ENCODE results near the gene SMARCAL1.

GRCh38 chr2:216526939-216527338, 114.7 kb downstream of the SMARCAL1 start:
- TF ChIP-seq, protein P1, sequence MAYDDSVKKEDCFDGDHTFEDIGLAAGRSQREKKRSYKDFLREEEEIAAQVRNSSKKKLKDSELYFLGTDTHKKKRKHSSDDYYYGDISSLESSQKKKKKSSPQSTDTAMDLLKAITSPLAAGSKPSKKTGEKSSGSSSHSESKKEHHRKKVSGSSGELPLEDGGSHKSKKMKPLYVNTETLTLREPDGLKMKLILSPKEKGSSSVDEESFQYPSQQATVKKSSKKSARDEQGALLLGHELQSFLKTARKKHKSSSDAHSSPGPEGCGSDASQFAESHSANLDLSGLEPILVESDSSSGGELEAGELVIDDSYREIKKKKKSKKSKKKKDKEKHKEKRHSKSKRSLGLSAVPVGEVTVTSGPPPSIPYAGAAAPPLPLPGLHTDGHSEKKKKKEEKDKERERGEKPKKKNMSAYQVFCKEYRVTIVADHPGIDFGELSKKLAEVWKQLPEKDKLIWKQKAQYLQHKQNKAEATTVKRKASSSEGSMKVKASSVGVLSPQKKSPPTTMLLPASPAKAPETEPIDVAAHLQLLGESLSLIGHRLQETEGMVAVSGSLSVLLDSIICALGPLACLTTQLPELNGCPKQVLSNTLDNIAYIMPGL (CRISPR knock-in tag; IDR thresholded peaks at IDR 0.05) = no peak
- TF ChIP-seq NFYB (CRISPR knock-in tag; conservative IDR thresholded peaks at IDR 0.05; ENCODE audit: low read depth) (no peak), SP1 (CRISPR knock-in tag; conservative IDR thresholded peaks at IDR 0.05) (no peak), TEAD4 (CRISPR knock-in tag; IDR thresholded peaks at IDR 0.05) (no peak), ZNF423 (CRISPR knock-in tag; IDR thresholded peaks at IDR 0.05) (no peak), IRF2 (CRISPR knock-in tag; IDR thresholded peaks at IDR 0.05; ENCODE audit: borderline replicate concordance, low read depth) (no peak), NFE2L1 (CRISPR knock-in tag; IDR thresholded peaks at IDR 0.05) (no peak), JUN (CRISPR knock-in tag; IDR thresholded peaks at IDR 0.05) (no peak)
- TF ChIP-seq, protein P2, sequence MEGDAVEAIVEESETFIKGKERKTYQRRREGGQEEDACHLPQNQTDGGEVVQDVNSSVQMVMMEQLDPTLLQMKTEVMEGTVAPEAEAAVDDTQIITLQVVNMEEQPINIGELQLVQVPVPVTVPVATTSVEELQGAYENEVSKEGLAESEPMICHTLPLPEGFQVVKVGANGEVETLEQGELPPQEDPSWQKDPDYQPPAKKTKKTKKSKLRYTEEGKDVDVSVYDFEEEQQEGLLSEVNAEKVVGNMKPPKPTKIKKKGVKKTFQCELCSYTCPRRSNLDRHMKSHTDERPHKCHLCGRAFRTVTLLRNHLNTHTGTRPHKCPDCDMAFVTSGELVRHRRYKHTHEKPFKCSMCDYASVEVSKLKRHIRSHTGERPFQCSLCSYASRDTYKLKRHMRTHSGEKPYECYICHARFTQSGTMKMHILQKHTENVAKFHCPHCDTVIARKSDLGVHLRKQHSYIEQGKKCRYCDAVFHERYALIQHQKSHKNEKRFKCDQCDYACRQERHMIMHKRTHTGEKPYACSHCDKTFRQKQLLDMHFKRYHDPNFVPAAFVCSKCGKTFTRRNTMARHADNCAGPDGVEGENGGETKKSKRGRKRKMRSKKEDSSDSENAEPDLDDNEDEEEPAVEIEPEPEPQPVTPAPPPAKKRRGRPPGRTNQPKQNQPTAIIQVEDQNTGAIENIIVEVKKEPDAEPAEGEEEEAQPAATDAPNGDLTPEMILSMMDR (IDR thresholded peaks at IDR 0.05) = no peak
- TF ChIP-seq, protein P3, sequence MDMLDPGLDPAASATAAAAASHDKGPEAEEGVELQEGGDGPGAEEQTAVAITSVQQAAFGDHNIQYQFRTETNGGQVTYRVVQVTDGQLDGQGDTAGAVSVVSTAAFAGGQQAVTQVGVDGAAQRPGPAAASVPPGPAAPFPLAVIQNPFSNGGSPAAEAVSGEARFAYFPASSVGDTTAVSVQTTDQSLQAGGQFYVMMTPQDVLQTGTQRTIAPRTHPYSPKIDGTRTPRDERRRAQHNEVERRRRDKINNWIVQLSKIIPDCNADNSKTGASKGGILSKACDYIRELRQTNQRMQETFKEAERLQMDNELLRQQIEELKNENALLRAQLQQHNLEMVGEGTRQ (CRISPR knock-in tag; IDR thresholded peaks at IDR 0.05) = no peak
- TF ChIP-seq, protein P4, sequence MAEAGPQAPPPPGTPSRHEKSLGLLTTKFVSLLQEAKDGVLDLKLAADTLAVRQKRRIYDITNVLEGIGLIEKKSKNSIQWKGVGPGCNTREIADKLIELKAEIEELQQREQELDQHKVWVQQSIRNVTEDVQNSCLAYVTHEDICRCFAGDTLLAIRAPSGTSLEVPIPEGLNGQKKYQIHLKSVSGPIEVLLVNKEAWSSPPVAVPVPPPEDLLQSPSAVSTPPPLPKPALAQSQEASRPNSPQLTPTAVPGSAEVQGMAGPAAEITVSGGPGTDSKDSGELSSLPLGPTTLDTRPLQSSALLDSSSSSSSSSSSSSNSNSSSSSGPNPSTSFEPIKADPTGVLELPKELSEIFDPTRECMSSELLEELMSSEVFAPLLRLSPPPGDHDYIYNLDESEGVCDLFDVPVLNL (CRISPR knock-in tag; IDR thresholded peaks at IDR 0.05; ENCODE audit: borderline replicate concordance, low read depth) = no peak
